Stomach (tissue), 9 donors: Measurements from ENCODE around the gene CHCHD1. TPM values are rescaled to one million over a fixed set of nuclear protein-coding genes. Genes with fewer than 3 reads are reported as not detected.

Source experiments
- DNase-seq, 2 donors: peaks; one replicate each; pipeline versions ENCODE4 v3.0.0 to v3.0.0-alpha.2; 2013 to 2019
- H3K27ac ChIP-seq, 5 donors: fragments of 200-600 bp in 4 of 5; sonication (generic) in 4 of 5; one replicate each; pipeline ENCODE4 v1.5.1; 2013 to 2019; ENCODE audit warnings: mild to moderate bottlenecking in 1 of 5, moderate library complexity in 1 of 5
- H3K27me3 ChIP-seq, 3 donors: fragments of 200-600 bp; sonication (generic); one replicate each; pipeline ENCODE4 v1.5.1; 2017 to 2019; ENCODE audit warnings: mixed run types in 1 of 3
- H3K36me3 ChIP-seq, 4 donors: fragments of 200-600 bp; sonication (generic); 1 replicate in 3 of 4; 2 replicates in 1 of 4; pipeline ENCODE4 v1.5.1; 2016 to 2019
- H3K4me1 ChIP-seq, 4 donors: fragments of 200-600 bp; sonication (generic); one replicate each; pipeline ENCODE4 v1.5.1; 2016 to 2019
- H3K4me3 ChIP-seq, 4 donors: fragments of 200-600 bp; sonication (generic) in 3 of 4; one replicate each; pipeline ENCODE4 v1.5.1; 2016 to 2019; ENCODE audit warnings: mild to moderate bottlenecking in 1 of 4
- H3K9me3 ChIP-seq, 4 donors: fragments of 200-600 bp; sonication (generic); one replicate each; pipeline ENCODE4 v1.5.1; 2016 to 2019
- CTCF ChIP-seq, 7 experiments: fragments of 450-650 bp in 4 of 7; fragments of 200-600 bp in 3 of 7; sonication (generic) in 3 of 7; IDR thresholded peaks; one replicate each; pipeline ENCODE4 v1.5.1; 2016 to 2019; ENCODE audit warnings: antibody characterized with exemption in 7 of 7, control low read depth in 2 of 7, mild to moderate bottlenecking in 1 of 7
- EP300 ChIP-seq: sonication (generic); formaldehyde crosslinking; IDR thresholded peaks from one replicate; pipeline ENCODE4 v1.6.1; 2017; ENCODE audit warnings: antibody characterized with exemption
- POLR2A ChIP-seq, 4 donors: fragments of 450-650 bp; IDR thresholded peaks; one replicate each; pipeline ENCODE4 v1.6.1; 2016; ENCODE audit warnings: antibody characterized with exemption in 4 of 4, control low read depth in 2 of 4, mild to moderate bottlenecking in 1 of 4, moderate library complexity in 1 of 4
- POLR2AphosphoS5 ChIP-seq, 3 donors: sonication (generic); formaldehyde crosslinking; IDR thresholded peaks; one replicate each; pipeline ENCODE4 v1.6.1; 2016; ENCODE audit warnings: antibody characterized with exemption in 3 of 3
- WGBS, 5 donors: extraction: QIAGEN DNeasy Blood & Tissue Kit in 3 of 5; methylation state at CpG; one replicate each; pipeline versions ENCODE4 v1.1.5 to v1.1.7; 2013 to 2018; 5-methylcytosine and 5-hydroxymethylcytosine counted together
- intact Hi-C: fragments of 100-400 bp; cut with DNase I; formaldehyde crosslinking; loops from one replicate; pipeline ENCODE4 v1.15.1; 2023; ENCODE audit warnings: low total_unique reads
- polyA plus RNA-seq, 3 donors: library from polyadenylated mRNA; stranded (reverse); fragments of 200-250 nt; gene quantifications; one replicate each; pipeline ENCODE4 v1.2.3, GENCODE V29; 2013
- total RNA-seq, 5 donors: library from RNA; depleted of rRNA; stranded (reverse); fragments of >200 nt; gene quantifications; one replicate each; pipeline versions ENCODE4 v1.1.0 to v1.2.3, GENCODE V29; 2014 to 2016
- donor health status: healthy with polysubstance abuse.
- donor health status: Bipolar disorder and iron deficiency.
- donor health status: healthy.

Gene CHCHD1
- total and polyA plus RNA-seq, 8 donors = 1.3 to 81.6 (median 38.8) TPM

GRCh38 chr10:73809061-73809818 is 27.4 kb downstream of the CHCHD1 start:
- WGBS, 5 donors = 56 to 64% (median 64%) methylated on average over 5 of the region's 5 CpGs
- Histone ChIP-seq H3K4me3 (peak overlapping the region in 2 of 4 donors; percentile 84 to 97), H3K27ac (peak overlapping the region in 3 of 5 donors; percentile 1 to 94 (median 91)), H3K27me3 (no peaks in the 10 kb centered on the region), H3K36me3 (peaks cover 44 to 62% (median 57%) of the 10 kb centered on the region in 4 donors), H3K4me1 (peaks cover 10 to 53% (median 37%) of the 10 kb centered on the region in 4 donors), H3K9me3 (no peaks in the 10 kb centered on the region)
- no peak for TF ChIP-seq POLR2AphosphoS5 (IDR thresholded peaks at IDR 0.05)
- DNase-seq = no peak
- intact Hi-C loops = no loop called here

- Histone ChIP-seq H3K9me3 (no peaks in the 10 kb centered on the region), H3K36me3 (peaks cover 42 to 62% (median 57%) of the 10 kb centered on the region in 4 donors), H3K4me1 (peaks cover 10 to 58% (median 37%) of the 10 kb centered on the region in 4 donors), H3K27me3 (no peaks in the 10 kb centered on the region), H3K4me3 (peak overlapping the region; percentile 82 to 97 (median 90)), H3K27ac (peak overlapping the region in 4 of 5 donors; percentile 91 to 96 (median 94))
- intact Hi-C loops = no loop called here
- DNase-seq = no peak
- WGBS, 5 donors = 63 to 80% (median 75%) methylated on average over 7 of the region's 7 CpGs
- no peak for TF ChIP-seq CTCF (IDR thresholded peaks at IDR 0.05)
- no peak for TF ChIP-seq POLR2AphosphoS5 (IDR thresholded peaks at IDR 0.05)
- TF ChIP-seq POLR2A (IDR thresholded peaks at IDR 0.05) = no peak
Measured at GRCh38 chr10:73810358-73810734, 28.5 kb downstream of the CHCHD1 start.

DNA sequence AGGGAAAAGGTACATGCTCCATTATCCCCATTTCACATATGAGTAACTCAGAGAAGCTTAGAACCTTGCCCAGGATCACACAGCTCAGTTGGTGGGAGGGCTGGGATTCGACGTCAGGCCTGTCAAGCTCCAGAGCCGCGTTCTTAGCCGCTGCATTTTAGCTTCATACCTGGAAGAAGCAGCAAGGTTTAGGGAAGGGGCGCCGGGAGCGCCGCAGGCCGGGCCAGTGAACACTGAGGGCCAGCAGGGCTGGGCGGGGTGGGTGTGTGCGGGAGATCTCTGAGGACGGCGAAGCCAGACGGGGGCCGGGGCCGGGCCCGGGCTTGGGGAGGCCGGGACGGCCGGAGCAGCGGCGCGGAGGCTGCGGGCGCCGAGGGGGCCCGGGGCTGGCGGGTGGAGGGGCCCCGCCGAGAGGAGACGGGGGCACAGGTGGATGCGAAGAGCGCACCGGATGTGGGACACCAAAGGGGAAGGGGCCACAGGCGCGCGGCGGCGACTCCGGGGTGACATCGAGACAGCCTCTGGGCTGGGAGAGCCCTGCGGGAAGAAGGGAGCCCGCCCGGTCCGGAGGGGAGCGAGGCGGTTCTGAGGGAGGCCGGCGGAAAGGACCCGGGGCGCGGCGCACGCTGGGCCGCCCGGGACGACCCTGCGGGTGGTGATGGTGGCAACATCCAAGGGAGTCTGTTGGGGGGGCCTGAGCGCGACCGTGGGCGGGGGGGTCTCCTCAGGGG is 29.1 kb downstream of the CHCHD1 start:
- Histone ChIP-seq H3K4me3 (peak overlapping the region; percentile 82 to 97 (median 90)), H3K36me3 (peaks cover 36 to 62% (median 57%) of the 10 kb centered on the region in 4 donors), H3K9me3 (no peaks in the 10 kb centered on the region), H3K27ac (peak overlapping the region; percentile 91 to 96 (median 93)), H3K27me3 (no peaks in the 10 kb centered on the region), H3K4me1 (peaks cover 10 to 63% (median 37%) of the 10 kb centered on the region in 4 donors)
- DNase-seq = peak in 1 of 2 donors; percentile 35
- 1 to 2% (median 1%) methylated on average over 34 to 63 of the region's 63 CpGs for WGBS, 5 donors
- intact Hi-C loops = no loop called here
- no peak for TF ChIP-seq POLR2A (IDR thresholded peaks at IDR 0.05)
- TF ChIP-seq EP300 = no peak
- no peak for TF ChIP-seq CTCF (IDR thresholded peaks at IDR 0.05)
- TF ChIP-seq POLR2AphosphoS5 (IDR thresholded peaks at IDR 0.05) = no peak

DNA sequence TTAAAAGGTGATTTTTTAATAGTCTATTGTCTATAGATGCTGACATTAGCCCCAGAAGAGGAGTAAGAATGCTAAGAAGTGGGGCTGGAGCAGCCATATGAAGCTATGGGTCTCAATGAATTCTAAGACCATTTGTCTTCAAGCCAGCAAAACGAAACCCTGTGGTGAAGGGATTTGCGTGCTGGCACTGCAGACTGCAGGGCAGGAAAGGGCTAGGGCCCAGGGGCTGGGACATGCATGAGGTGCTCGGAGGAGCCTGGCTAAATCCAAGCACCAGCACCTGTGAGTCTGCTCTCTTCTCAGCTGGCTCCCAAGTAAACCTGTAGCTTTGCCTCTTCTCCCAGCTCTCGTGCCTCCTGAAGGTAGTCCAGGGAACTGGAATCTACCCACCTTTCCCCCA is 30.8 kb downstream of the CHCHD1 start:
- Histone ChIP-seq H3K27ac (peak overlapping the region in 4 of 5 donors; percentile 91 to 96 (median 94)), H3K4me3 (no peak overlapping the region), H3K27me3 (no peaks in the 10 kb centered on the region), H3K4me1 (peaks cover 10 to 66% (median 26%) of the 10 kb centered on the region in 4 donors), H3K9me3 (no peaks in the 10 kb centered on the region), H3K36me3 (peaks cover 26 to 62% (median 57%) of the 10 kb centered on the region in 4 donors)
- TF ChIP-seq EP300 (no peak), POLR2A (IDR thresholded peaks at IDR 0.05) (no peak), POLR2AphosphoS5 (IDR thresholded peaks at IDR 0.05) (no peak), CTCF (IDR thresholded peaks at IDR 0.05) (no peak)
- WGBS, 5 donors = 69 to 91% (median 84%) methylated on average over 4 of the region's 4 CpGs
- intact Hi-C loops = no loop called here
- no peak for DNase-seq
